NCI-H526 (cell line): ENCODE results near the gene EIF1B.

Experiments used
- DNase-seq, 2 experiments: peaks; one replicate each; lab custom pipeline; 2025; lab: John Stamatoyannopoulos, UW

Gene EIF1B

GRCh38 chr3:40309418-40309924 lies at the start of gene EIF1B:
Gene EIF1B (plus strand): TSS chr3:40309707. CDS start chr3:40309942, 235 bp downstream.
- peak; percentile 92 to 98 for DNase-seq

GRCh38 chr3:40262331-40262730 lies 47.2 kb upstream of the EIF1B start:
- DNase-seq, result no peak

- DNase-seq, result no peak
Observed at GRCh38 chr3:40264451-40264850, 45.1 kb upstream of the EIF1B start.

- peak; percentile 59 to 67 for DNase-seq
Observed at GRCh38 chr3:40265181-40265580, 44.3 kb upstream of the EIF1B start.

GRCh38 chr3:40267937-40268724 lies 41.4 kb upstream of the EIF1B start:
- no peak for DNase-seq

GRCh38 chr3:40268802-40269524 lies 40.5 kb upstream of the EIF1B start:
- DNase-seq, result no peak

GRCh38 chr3:40278791-40279190 lies 30.7 kb upstream of the EIF1B start:
- DNase-seq, result no peak

- no peak for DNase-seq
Observed at GRCh38 chr3:40281995-40282394, 27.5 kb upstream of the EIF1B start.

GRCh38 chr3:40283057-40283456 lies 26.4 kb upstream of the EIF1B start:
- DNase-seq, result peak; percentile 48 to 64

GRCh38 chr3:40287248-40287647 lies 22.3 kb upstream of the EIF1B start:
- DNase-seq, result no peak

- no peak for DNase-seq
Observed at GRCh38 chr3:40290396-40290795, 19.1 kb upstream of the EIF1B start.

GRCh38 chr3:40291471-40291870 lies 18.0 kb upstream of the EIF1B start:
- no peak for DNase-seq

GRCh38 chr3:40292637-40293349 lies 16.7 kb upstream of the EIF1B start:
- DNase-seq, result no peak

- no peak for DNase-seq
Observed at GRCh38 chr3:40294434-40294833, 15.1 kb upstream of the EIF1B start.

- no peak for DNase-seq
Observed at GRCh38 chr3:40298075-40298474, 11.4 kb upstream of the EIF1B start.

GRCh38 chr3:40299130-40299720 lies 10.3 kb upstream of the EIF1B start:
- DNase-seq, result no peak

GRCh38 chr3:40299721-40300335 lies 9.7 kb upstream of the EIF1B start:
- no peak for DNase-seq

GRCh38 chr3:40302784-40303183 lies 6.7 kb upstream of the EIF1B start:
- no peak for DNase-seq

GRCh38 chr3:40304352-40304751 lies 5.2 kb upstream of the EIF1B start:
- no peak for DNase-seq

- no peak for DNase-seq
Observed at GRCh38 chr3:40306336-40306735, 3.2 kb upstream of the EIF1B start.

GRCh38 chr3:40307176-40307575 lies 2.3 kb upstream of the EIF1B start:
- DNase-seq, result no peak
